ENCODE results near the gene TFDP1.

The TFDP1 gene

GRCh38 chr13:113637262-113638160 is 53.0 kb downstream of the TFDP1 start:
- TF ChIP-seq CTCF (IDR thresholded peaks at IDR 0.05; ENCODE audit: low read depth, low read length, missing control alignments): no peak
- no peak overlapping the region for H3K4me3 ChIP-seq (ENCODE audit: low read depth, low read length)
- no peak for DNase-seq (ENCODE audit: low read depth)

GRCh38 chr13:113638173-113638746 is 53.7 kb downstream of the TFDP1 start:
- no peak for DNase-seq (ENCODE audit: low read depth)
- H3K4me3 ChIP-seq (ENCODE audit: low read depth, low read length): no peak overlapping the region
- no peak for TF ChIP-seq CTCF (IDR thresholded peaks at IDR 0.05; ENCODE audit: low read depth, low read length, missing control alignments)

- TF ChIP-seq CTCF (IDR thresholded peaks at IDR 0.05; ENCODE audit: low read depth, low read length, missing control alignments): no peak
- DNase-seq (ENCODE audit: low read depth): no peak
- no peak overlapping the region for H3K4me3 ChIP-seq (ENCODE audit: low read depth, low read length)
Measured at GRCh38 chr13:113638806-113639205, 54.3 kb downstream of the TFDP1 start.

- no peak for DNase-seq (ENCODE audit: low read depth)
- no peak overlapping the region for H3K4me3 ChIP-seq (ENCODE audit: low read depth, low read length)
- no peak for TF ChIP-seq CTCF (IDR thresholded peaks at IDR 0.05; ENCODE audit: low read depth, low read length, missing control alignments)
Measured at GRCh38 chr13:113639616-113640262, 55.2 kb downstream of the TFDP1 start.

GRCh38 chr13:113641426-113641825 is 56.9 kb downstream of the TFDP1 start:
- DNase-seq (ENCODE audit: low read depth): no peak
- no peak overlapping the region for H3K4me3 ChIP-seq (ENCODE audit: low read depth, low read length)
- no peak for TF ChIP-seq CTCF (IDR thresholded peaks at IDR 0.05; ENCODE audit: low read depth, low read length, missing control alignments)

GRCh38 chr13:113642563-113642962 is 58.0 kb downstream of the TFDP1 start:
- no peak for TF ChIP-seq CTCF (IDR thresholded peaks at IDR 0.05; ENCODE audit: low read depth, low read length, missing control alignments)

More at GRCh38 chr13:113642563-113642962, 58.0 kb downstream of the TFDP1 start:
- no peak for DNase-seq (ENCODE audit: low read depth)
- no peak overlapping the region for H3K4me3 ChIP-seq (ENCODE audit: low read depth, low read length)

All from GM12864 (cell line).